Liver (tissue), 3 donors: ENCODE results near the gene KMT2D.

Experiments used
- CTCF ChIP-seq: fragments of 150-350 bp; IDR thresholded peaks from 2 replicates; pipeline ENCODE4 v1.5.1; 2017; ENCODE audit warnings: improper control_type of control experiment, low read depth, low read length; ENCODE audit not compliant: missing input control
- FOXA1 ChIP-seq: IDR thresholded peaks from 2 replicates; pipeline ENCODE4 v1.6.1; 2016; ENCODE audit warnings: antibody characterized with exemption
- NR2F2 ChIP-seq: IDR thresholded peaks from 2 replicates; pipeline ENCODE4 v1.6.1; 2016; ENCODE audit warnings: antibody characterized with exemption
- RAD21 ChIP-seq, 2 donors: IDR thresholded peaks; 2 replicates each; pipeline ENCODE4 v1.6.1; 2016; ENCODE audit warnings: antibody characterized with exemption in 2 of 2, mild to moderate bottlenecking in 2 of 2
- TAF1 ChIP-seq: conservative IDR thresholded peaks from 2 replicates; pipeline ENCODE4 v1.6.1; 2016; ENCODE audit warnings: antibody characterized with exemption, mild to moderate bottlenecking
- donor health status: healthy.
- donor health status: healthy.

- TF ChIP-seq TAF1 (no peak), CTCF (no peak), NR2F2 (no peak), FOXA1 (no peak), RAD21 (IDR thresholded peaks at IDR 0.05) (no peak)
Measured at GRCh38 chr12:49049566-49050224, 10.9 kb downstream of the KMT2D start.
